Fibroblast of lung (primary cell): ENCODE data around the gene PPP2R3B.

Experiments used
- CTCF ChIP-seq, 2 donors: IDR thresholded peaks in 1 of 2; conservative IDR thresholded peaks in 1 of 2; 1 replicate in 1 of 2; 2 replicates in 1 of 2; pipeline ENCODE4 v1.5.1; 2011 to 2012; ENCODE audit warnings: low read length in 2 of 2, control low read depth in 1 of 2, inconsistent platforms in 1 of 2, low read depth in 1 of 2, mild to moderate bottlenecking in 1 of 2
- EZH2 ChIP-seq: IDR thresholded peaks from 2 replicates; pipeline ENCODE4 v1.5.1; 2012; ENCODE audit warnings: low read length, control low read depth, mild to moderate bottlenecking; ENCODE audit errors: missing control alignments

GRCh38 chrX:413322-414201 lies 26.9 kb upstream of the PPP2R3B start:
- TF ChIP-seq CTCF (conservative IDR thresholded peaks at IDR 0.05 in 1 of 2, IDR thresholded peaks at IDR 0.05 in 1 of 2; ENCODE audit: low read depth in 1 of 2, low read length in 2 of 2) (no peak), EZH2 (no peak)
